RPMI7951 (cell line): ENCODE data around the gene SLCO2A1. TPM values are rescaled to one million over a fixed set of nuclear protein-coding genes. Genes with fewer than 3 reads are reported as not detected.

Experiments used
- DNase-seq: peaks from one replicate; pipeline ENCODE4 v3.0.0-alpha.2; 2012; ENCODE audit warnings: low read depth
- total RNA-seq: library from RNA; depleted of rRNA; stranded (reverse); fragments of >200 nt; shearing (Covaris generic); gene quantifications from 2 replicates; pipeline ENCODE4 v1.2.3, GENCODE V29; 2014; rRNA removed

The SLCO2A1 gene
- total RNA-seq, 1 experiment from 2014 or later = 0.48 TPM

- no peak for DNase-seq
These were observed 145.5 kb downstream of the SLCO2A1 start for GRCh38 chr3:133884054-133884886.

GRCh38 chr3:133883641-133884040 lies 146.1 kb downstream of the SLCO2A1 start:
- DNase-seq = no peak

GRCh38 chr3:133882986-133883586 lies 146.6 kb downstream of the SLCO2A1 start:
- DNase-seq = no peak

GRCh38 chr3:133881939-133882825 lies 147.5 kb downstream of the SLCO2A1 start:
- DNase-seq = no peak

- no peak for DNase-seq
These were observed 148.2 kb downstream of the SLCO2A1 start for GRCh38 chr3:133881492-133881891.

GRCh38 chr3:133880886-133881455 lies 148.8 kb downstream of the SLCO2A1 start:
- no peak for DNase-seq

- no peak for DNase-seq
These were observed 149.4 kb downstream of the SLCO2A1 start for GRCh38 chr3:133880287-133880686.

GRCh38 chr3:133878518-133878917 lies 151.2 kb downstream of the SLCO2A1 start:
- no peak for DNase-seq

Other genes starting within 250 kb of the SLCO2A1 start
- gene SRPRB, start 224.1 kb downstream of the SLCO2A1 start, total RNA-seq = 42.3 and 57.7 TPM in 2 replicates
- 0.12 and 0.29 TPM in 2 replicates for gene RAB6B, start 134.0 kb downstream of the SLCO2A1 start, total RNA-seq
- 88.9 and 89.6 TPM in 2 replicates for gene RYK, start 220.9 kb upstream of the SLCO2A1 start, total RNA-seq